Neutrophil (primary cell): Measurements from ENCODE around the gene CACNA1D.

Source experiments
- H3K27ac ChIP-seq: fragments of 200-600 bp; sonication (generic); 2 replicates; pipeline ENCODE4 v1.5.1; 2016; ENCODE audit warnings: mild to moderate bottlenecking, moderate library complexity
- H3K27me3 ChIP-seq: fragments of 200-600 bp; sonication (generic); 2 replicates; pipeline ENCODE4 v1.6.0; 2016; ENCODE audit warnings: mild to moderate bottlenecking
- H3K36me3 ChIP-seq: fragments of 200-600 bp; sonication (generic); 2 replicates; pipeline ENCODE4 v1.5.1; 2017
- H3K4me1 ChIP-seq, 2 experiments: fragments of 200-600 bp in 1 of 2; sonication (generic) in 1 of 2; 1 replicate in 1 of 2; 2 replicates in 1 of 2; pipeline versions ENCODE4 v1.5.1 to v1.6.1; 2013 to 2016; ENCODE audit warnings: low read depth in 1 of 2, low read length in 1 of 2, mild to moderate bottlenecking in 1 of 2, moderate library complexity in 1 of 2; ENCODE audit not compliant: control insufficient read depth in 1 of 2, insufficient read depth in 1 of 2
- H3K4me3 ChIP-seq, 2 experiments: fragments of 200-600 bp in 1 of 2; sonication (generic) in 1 of 2; 1 replicate in 1 of 2; 2 replicates in 1 of 2; pipeline ENCODE4 v1.5.1; 2013 to 2016; ENCODE audit warnings: low read depth in 1 of 2, low read length in 1 of 2, mild to moderate bottlenecking in 1 of 2, moderate library complexity in 1 of 2
- H3K9me3 ChIP-seq: fragments of 200-600 bp; sonication (generic); 2 replicates; pipeline ENCODE4 v1.5.1; 2016
- CTCF ChIP-seq: fragments of 200-600 bp; sonication (generic); IDR thresholded peaks from 2 replicates; pipeline ENCODE4 v1.5.1; 2016; ENCODE audit warnings: antibody characterized with exemption

Gene CACNA1D

GRCh38 chr3:53645754-53646153 lies 151.3 kb downstream of the CACNA1D start:
- Histone ChIP-seq H3K4me1 (no peaks in the 10 kb centered on the region), H3K27me3 (peaks cover 32% of the 10 kb centered on the region), H3K9me3 (no peaks in the 10 kb centered on the region), H3K4me3 (no peak overlapping the region), H3K36me3 (no peaks in the 10 kb centered on the region), H3K27ac (no peak overlapping the region)
- no peak for TF ChIP-seq CTCF

- H3K9me3 ChIP-seq, result no peaks in the 10 kb centered on the region
- peaks cover 36% of the 10 kb centered on the region for H3K27me3 ChIP-seq
- H3K27ac ChIP-seq, result no peak overlapping the region
- H3K4me3 ChIP-seq, result no peak overlapping the region
- H3K36me3 ChIP-seq, result no peaks in the 10 kb centered on the region
- no peaks in the 10 kb centered on the region for H3K4me1 ChIP-seq
- TF ChIP-seq CTCF, result no peak
These were observed 152.3 kb downstream of the CACNA1D start for GRCh38 chr3:53646723-53647122.

GRCh38 chr3:53649816-53650215 lies 155.4 kb downstream of the CACNA1D start:
- H3K9me3 ChIP-seq, result no peaks in the 10 kb centered on the region
- no peak for TF ChIP-seq CTCF

GRCh38 chr3:53650424-53650823 lies 156.0 kb downstream of the CACNA1D start:
- no peak overlapping the region for H3K27ac ChIP-seq
- no peak overlapping the region for H3K4me3 ChIP-seq
- no peaks in the 10 kb centered on the region for H3K36me3 ChIP-seq
- TF ChIP-seq CTCF, result no peak
- H3K9me3 ChIP-seq, result no peaks in the 10 kb centered on the region
- H3K27me3 ChIP-seq, result peaks cover 30% of the 10 kb centered on the region
- no peaks in the 10 kb centered on the region for H3K4me1 ChIP-seq

More at GRCh38 chr3:53649816-53650215, 155.4 kb downstream of the CACNA1D start:
- H3K27me3 ChIP-seq, result peaks cover 31% of the 10 kb centered on the region
- H3K27ac ChIP-seq, result no peak overlapping the region
- H3K36me3 ChIP-seq, result no peaks in the 10 kb centered on the region
- no peaks in the 10 kb centered on the region for H3K4me1 ChIP-seq
- no peak overlapping the region for H3K4me3 ChIP-seq

- no peak overlapping the region for H3K4me3 ChIP-seq
- H3K36me3 ChIP-seq, result no peaks in the 10 kb centered on the region
- no peaks in the 10 kb centered on the region for H3K9me3 ChIP-seq
- H3K27ac ChIP-seq, result no peak overlapping the region
- H3K4me1 ChIP-seq, result no peaks in the 10 kb centered on the region
- no peak for TF ChIP-seq CTCF
- peaks cover 34% of the 10 kb centered on the region for H3K27me3 ChIP-seq
These were observed 156.7 kb downstream of the CACNA1D start for GRCh38 chr3:53650928-53651661.
